Measurements from ENCODE around the gene MDGA2.
"Not testable (repeated sequence)": the region's sequence is repeated elsewhere in the genome, so short reads cannot be mapped to it uniquely, and the experiment has no call there.

The MDGA2 gene

GRCh38 chr14:47065326-47065725 is 610.1 kb downstream of the MDGA2 start:
- FAIRE-seq, result no peak

GRCh38 chr14:47060050-47060449 is 615.4 kb downstream of the MDGA2 start:
- no peak for FAIRE-seq

- FAIRE-seq, result no peak
Observed at GRCh38 chr14:47057364-47057763, 618.0 kb downstream of the MDGA2 start.

- FAIRE-seq, result no peak
Observed at GRCh38 chr14:47044841-47045240, 630.6 kb downstream of the MDGA2 start.

- FAIRE-seq, result no peak
Observed at GRCh38 chr14:47040550-47040949, 634.9 kb downstream of the MDGA2 start.

GRCh38 chr14:47039336-47039735 is 636.1 kb downstream of the MDGA2 start:
- no peak for FAIRE-seq

- no peak for FAIRE-seq
Observed at GRCh38 chr14:47022721-47023120, 652.7 kb downstream of the MDGA2 start.

GRCh38 chr14:47020500-47020899 is 654.9 kb downstream of the MDGA2 start:
- FAIRE-seq, result no peak

GRCh38 chr14:47012533-47013280 is 662.7 kb downstream of the MDGA2 start:
- FAIRE-seq, result no peak

GRCh38 chr14:47009615-47010014 is 665.8 kb downstream of the MDGA2 start:
- FAIRE-seq, result no peak

GRCh38 chr14:47008732-47009131 is 666.7 kb downstream of the MDGA2 start:
- peak; percentile 27 for FAIRE-seq

GRCh38 chr14:46999661-47000060 is 675.7 kb downstream of the MDGA2 start:
- no peak for FAIRE-seq

- no peak for FAIRE-seq
Observed at GRCh38 chr14:46989566-46989965, 685.8 kb downstream of the MDGA2 start.

- no peak for FAIRE-seq
Observed at GRCh38 chr14:46988312-46988711, 687.1 kb downstream of the MDGA2 start.

GRCh38 chr14:46985529-46986380 is 689.6 kb downstream of the MDGA2 start:
- no peak for FAIRE-seq

- no peak for FAIRE-seq
Observed at GRCh38 chr14:46973295-46973694, 702.1 kb downstream of the MDGA2 start.

GRCh38 chr14:46964378-46964777 is 711.0 kb downstream of the MDGA2 start:
- FAIRE-seq, result no peak

GRCh38 chr14:46951103-46951502 is 724.3 kb downstream of the MDGA2 start:
- FAIRE-seq, result no peak

GRCh38 chr14:46940611-46941010 is 734.8 kb downstream of the MDGA2 start:
- no peak for FAIRE-seq

- no peak for FAIRE-seq
Observed at GRCh38 chr14:46920542-46920941, 754.9 kb downstream of the MDGA2 start.

GRCh38 chr14:46915539-46915938 is 759.9 kb downstream of the MDGA2 start:
- not testable (repeated sequence) for FAIRE-seq

- no peak for FAIRE-seq
Observed at GRCh38 chr14:46902837-46903236, 772.6 kb downstream of the MDGA2 start.

GRCh38 chr14:46894476-46894875 is 780.9 kb downstream of the MDGA2 start:
- no peak for FAIRE-seq

GRCh38 chr14:46887144-46887543 is 788.3 kb downstream of the MDGA2 start:
- FAIRE-seq, result no peak

Data from A204.1 (cell line).